Measurements from ENCODE around the gene REEP2. TPM values are rescaled to one million over a fixed set of nuclear protein-coding genes. Genes with fewer than 3 reads are reported as not detected.
A peak's percentile ranks its signal among the peaks of the same experiment; 100 is the strongest.
"Not testable (repeated sequence)": the region's sequence is repeated elsewhere in the genome, so short reads cannot be mapped to it uniquely, and the experiment has no call there.

Gene REEP2
- total and polyA plus RNA-seq, 4 donors, result 0.29 to 1.1 (median 0.91) TPM

DNA sequence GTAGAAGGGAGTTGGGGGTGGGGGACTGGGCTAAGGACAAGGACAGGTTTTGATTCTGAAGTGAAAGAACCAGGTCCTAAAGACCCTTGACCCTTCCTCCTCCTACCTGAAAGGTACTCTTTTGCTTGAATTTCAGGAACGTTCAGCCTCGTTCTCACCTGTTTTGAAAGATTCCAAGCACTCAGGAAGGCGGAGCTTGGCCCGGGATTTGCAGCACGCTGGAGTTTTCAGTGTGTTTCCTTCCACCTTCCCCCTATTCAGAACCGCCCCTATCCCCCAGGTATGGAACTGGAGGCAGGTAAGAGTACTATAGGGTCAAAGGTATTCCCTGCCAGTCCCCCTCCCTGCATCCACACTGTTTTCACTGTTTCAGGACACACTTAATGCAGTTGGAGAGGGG, 33.5 kb downstream of the REEP2 start:
- H3K9me3 ChIP-seq (ENCODE audit: control insufficient read depth in 4 of 4, insufficient read depth in 3 of 4, low read length in 3 of 4), result no peaks in the 10 kb centered on the region
- 46 to 57% methylated on average over 6 of the region's 6 CpGs for WGBS, 2 donors
- peaks cover 0 to 3% (median 0%) of the 10 kb centered on the region in 3 donors for H3K27me3 ChIP-seq (ENCODE audit: control insufficient read depth in 3 of 3, insufficient read depth in 3 of 3, low read length in 2 of 3)
- ATAC-seq (ENCODE audit: insufficient read depth, low FRiP score) (no peak), DNase-seq (peak; percentile 34 to 56 (median 45))
- H3K36me3 ChIP-seq (ENCODE audit: control insufficient read depth in 4 of 4, insufficient read depth in 4 of 4, low read length in 4 of 4), result peaks cover 0 to 8% (median under 1%) of the 10 kb centered on the region in 4 donors
- H3K27ac ChIP-seq (ENCODE audit: low read depth in 1 of 2, low read length in 1 of 2), result no peak overlapping the region
- no peak overlapping the region for H3K4me3 ChIP-seq
- H3K9ac ChIP-seq (ENCODE audit: insufficient read depth in 1 of 2, low read length in 2 of 2), result no peak overlapping the region
- TF ChIP-seq, protein P1, sequence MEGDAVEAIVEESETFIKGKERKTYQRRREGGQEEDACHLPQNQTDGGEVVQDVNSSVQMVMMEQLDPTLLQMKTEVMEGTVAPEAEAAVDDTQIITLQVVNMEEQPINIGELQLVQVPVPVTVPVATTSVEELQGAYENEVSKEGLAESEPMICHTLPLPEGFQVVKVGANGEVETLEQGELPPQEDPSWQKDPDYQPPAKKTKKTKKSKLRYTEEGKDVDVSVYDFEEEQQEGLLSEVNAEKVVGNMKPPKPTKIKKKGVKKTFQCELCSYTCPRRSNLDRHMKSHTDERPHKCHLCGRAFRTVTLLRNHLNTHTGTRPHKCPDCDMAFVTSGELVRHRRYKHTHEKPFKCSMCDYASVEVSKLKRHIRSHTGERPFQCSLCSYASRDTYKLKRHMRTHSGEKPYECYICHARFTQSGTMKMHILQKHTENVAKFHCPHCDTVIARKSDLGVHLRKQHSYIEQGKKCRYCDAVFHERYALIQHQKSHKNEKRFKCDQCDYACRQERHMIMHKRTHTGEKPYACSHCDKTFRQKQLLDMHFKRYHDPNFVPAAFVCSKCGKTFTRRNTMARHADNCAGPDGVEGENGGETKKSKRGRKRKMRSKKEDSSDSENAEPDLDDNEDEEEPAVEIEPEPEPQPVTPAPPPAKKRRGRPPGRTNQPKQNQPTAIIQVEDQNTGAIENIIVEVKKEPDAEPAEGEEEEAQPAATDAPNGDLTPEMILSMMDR (IDR thresholded peaks at IDR 0.05; ENCODE audit: control extremely low read depth, extremely low read depth), result no peak
- peaks cover 0 to 4% (median 0%) of the 10 kb centered on the region in 5 donors for H3K4me1 ChIP-seq (ENCODE audit: control insufficient read depth in 5 of 5, insufficient read depth in 5 of 5, low read length in 5 of 5)

DNA sequence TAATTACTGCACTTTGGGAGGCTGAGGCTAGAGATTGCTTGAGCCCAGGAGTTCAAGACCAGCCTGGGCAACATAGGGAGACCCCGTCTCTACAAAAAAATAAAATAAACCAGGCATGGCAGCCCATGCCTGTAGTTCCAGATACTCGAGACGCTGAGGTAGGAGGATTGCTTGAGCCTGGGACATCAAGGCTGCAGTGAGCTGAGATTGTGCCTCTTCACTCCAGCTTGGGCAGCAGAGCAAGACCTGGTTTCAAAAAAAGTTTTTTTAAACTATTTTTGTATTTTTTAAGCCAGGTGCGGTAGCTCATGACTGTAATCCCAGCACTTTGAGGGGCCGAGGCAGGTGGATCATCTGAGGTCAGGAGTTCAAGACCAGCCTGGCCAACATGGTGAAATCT, 34.3 kb downstream of the REEP2 start:
- H3K9ac ChIP-seq (ENCODE audit: insufficient read depth in 1 of 2, low read length in 2 of 2); H3K36me3 ChIP-seq (ENCODE audit: control insufficient read depth in 4 of 4, insufficient read depth in 4 of 4, low read length in 4 of 4); DNase-seq; H3K27me3 ChIP-seq (ENCODE audit: control insufficient read depth in 3 of 3, insufficient read depth in 3 of 3, low read length in 2 of 3); ATAC-seq (ENCODE audit: insufficient read depth, low FRiP score); H3K4me3 ChIP-seq; H3K9me3 ChIP-seq (ENCODE audit: control insufficient read depth in 4 of 4, insufficient read depth in 3 of 4, low read length in 3 of 4); H3K4me1 ChIP-seq (ENCODE audit: control insufficient read depth in 5 of 5, insufficient read depth in 5 of 5, low read length in 5 of 5); H3K27ac ChIP-seq (ENCODE audit: low read depth in 1 of 2, low read length in 1 of 2): not testable (repeated sequence)
- 94 to 96% methylated on average over 5 of the region's 5 CpGs for WGBS, 2 donors

GRCh38 chr5:138476918-138477317, 38.1 kb downstream of the REEP2 start:
- no peak for ATAC-seq (ENCODE audit: insufficient read depth, low FRiP score)
- WGBS, 2 donors, result 89 to 90% methylated on average over 7 of the region's 7 CpGs

GRCh38 chr5:138482638-138483037, 43.8 kb downstream of the REEP2 start:
- no peak for ATAC-seq (ENCODE audit: insufficient read depth, low FRiP score)
- Histone ChIP-seq H3K27ac (ENCODE audit: low read depth in 1 of 2, low read length in 1 of 2) (no peak overlapping the region), H3K36me3 (ENCODE audit: control insufficient read depth in 4 of 4, insufficient read depth in 4 of 4, low read length in 4 of 4) (no peaks in the 10 kb centered on the region), H3K4me1 (ENCODE audit: control insufficient read depth in 5 of 5, insufficient read depth in 5 of 5, low read length in 5 of 5) (no peaks in the 10 kb centered on the region), H3K4me3 (no peak overlapping the region), H3K9ac (ENCODE audit: insufficient read depth in 1 of 2, low read length in 2 of 2) (no peak overlapping the region), H3K27me3 (ENCODE audit: control insufficient read depth in 3 of 3, insufficient read depth in 3 of 3, low read length in 2 of 3) (no peaks in the 10 kb centered on the region), H3K9me3 (ENCODE audit: control insufficient read depth in 4 of 4, insufficient read depth in 3 of 4, low read length in 3 of 4) (no peaks in the 10 kb centered on the region)
- DNase-seq, result no peak
- WGBS, 2 donors, result 58% methylated on average over 4 of the region's 4 CpGs
- TF ChIP-seq, protein P1 (IDR thresholded peaks at IDR 0.05; ENCODE audit: control extremely low read depth, extremely low read depth), result no peak

More at GRCh38 chr5:138476918-138477317, 38.1 kb downstream of the REEP2 start:
- no peaks in the 10 kb centered on the region for H3K36me3 ChIP-seq (ENCODE audit: control insufficient read depth in 4 of 4, insufficient read depth in 4 of 4, low read length in 4 of 4)
- H3K27me3 ChIP-seq (ENCODE audit: control insufficient read depth in 3 of 3, insufficient read depth in 3 of 3, low read length in 2 of 3), result no peaks in the 10 kb centered on the region
- H3K9ac ChIP-seq (ENCODE audit: insufficient read depth in 1 of 2, low read length in 2 of 2), result no peak overlapping the region
- no peak overlapping the region for H3K27ac ChIP-seq (ENCODE audit: low read depth in 1 of 2, low read length in 1 of 2)
- H3K4me3 ChIP-seq, result no peak overlapping the region
- no peaks in the 10 kb centered on the region for H3K4me1 ChIP-seq (ENCODE audit: control insufficient read depth in 5 of 5, insufficient read depth in 5 of 5, low read length in 5 of 5)
- TF ChIP-seq, protein P1 (IDR thresholded peaks at IDR 0.05; ENCODE audit: control extremely low read depth, extremely low read depth), result no peak
- no peaks in the 10 kb centered on the region for H3K9me3 ChIP-seq (ENCODE audit: control insufficient read depth in 4 of 4, insufficient read depth in 3 of 4, low read length in 3 of 4)
- DNase-seq, result no peak

Data from lung (tissue), 12 donors.